Body of pancreas (tissue), 4 donors: ENCODE data around the gene SPINK8.

Source experiments
- CTCF ChIP-seq, 7 experiments: fragments of 450-650 bp in 4 of 7; fragments of 200-600 bp in 3 of 7; sonication (generic) in 3 of 7; IDR thresholded peaks; one replicate each; pipeline ENCODE4 v1.5.1; 2016 to 2019; ENCODE audit warnings: antibody characterized with exemption in 7 of 7
- POLR2A ChIP-seq, 3 donors: fragments of 450-650 bp; IDR thresholded peaks; one replicate each; pipeline ENCODE4 v1.6.1; 2016; ENCODE audit warnings: antibody characterized with exemption in 3 of 3, mild to moderate bottlenecking in 2 of 3

- TF ChIP-seq POLR2A (IDR thresholded peaks at IDR 0.05), result no peak
- no peak for TF ChIP-seq CTCF (IDR thresholded peaks at IDR 0.05)
These were observed 5.2 kb upstream of the SPINK8 start for GRCh38 chr3:48338635-48339034.
